22Rv1 (cell line): Measurements from ENCODE around the gene MYO3A.

Source experiments
- CTCF ChIP-seq: fragments of 450-650 bp; IDR thresholded peaks from 2 replicates; pipeline ENCODE4 v1.5.1; 2017; ENCODE audit warnings: mild to moderate bottlenecking
- ZFX ChIP-seq: fragments of 450-650 bp; IDR thresholded peaks from 2 replicates; pipeline ENCODE4 v1.6.1; 2017; ENCODE audit warnings: antibody characterized with exemption, borderline replicate concordance

DNA sequence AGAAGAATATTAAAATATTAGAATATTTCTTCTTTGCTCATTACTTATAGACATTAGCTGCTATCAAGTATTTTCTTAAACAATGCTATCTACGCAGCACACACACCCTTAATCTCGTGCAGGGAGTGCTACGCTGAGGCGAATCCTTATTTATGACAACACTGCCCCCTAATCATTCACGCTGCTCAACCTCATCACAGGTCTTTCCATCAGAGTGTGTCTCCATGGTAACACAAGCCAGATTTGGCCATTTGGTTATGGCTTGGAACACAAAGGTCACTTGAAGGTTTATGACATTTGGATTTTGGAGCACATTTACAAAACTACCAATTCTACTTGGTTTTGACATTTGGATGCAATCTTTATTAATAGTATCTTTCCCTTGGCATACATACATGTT is 45.4 kb upstream of the MYO3A start:
- no peak for TF ChIP-seq CTCF
- no peak for TF ChIP-seq ZFX
